SKM-1 (cell line): Measurements from ENCODE around the gene TRABD2A.

Source experiments
- DNase-seq: peaks from one replicate; lab custom pipeline; 2025; ENCODE audit not compliant: unreplicated experiment; lab: John Stamatoyannopoulos, UW

TRABD2A gene

DNA sequence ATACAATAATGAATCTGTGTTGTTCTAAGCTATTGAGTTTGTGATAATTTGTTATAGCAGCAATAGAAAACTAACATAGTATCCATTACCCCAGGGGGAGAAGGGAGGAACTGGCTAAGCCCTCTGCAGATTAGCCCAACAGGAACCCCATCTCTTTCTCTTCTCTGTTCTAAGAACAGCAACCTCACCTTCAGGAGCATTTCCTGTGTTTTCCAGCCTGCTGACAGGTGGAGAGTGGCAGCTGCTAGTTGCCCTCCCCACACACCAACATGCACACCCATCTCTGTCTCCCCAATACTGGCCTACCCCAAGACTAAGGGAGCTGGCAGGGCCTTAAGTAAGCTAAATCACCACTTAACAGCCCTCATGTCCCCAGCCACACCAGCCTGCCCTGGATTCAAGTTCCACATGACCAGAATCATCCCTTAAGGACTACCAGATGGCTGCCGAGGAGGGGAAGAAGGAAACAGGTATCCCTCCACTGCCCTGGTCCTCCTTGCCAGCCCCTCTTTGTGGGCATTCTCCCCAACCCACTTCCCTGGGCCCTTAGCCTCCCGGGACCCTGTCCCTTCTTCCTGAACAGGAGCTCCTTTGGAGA is 52.8 kb downstream of the TRABD2A start:
- DNase-seq, result no peak

DNA sequence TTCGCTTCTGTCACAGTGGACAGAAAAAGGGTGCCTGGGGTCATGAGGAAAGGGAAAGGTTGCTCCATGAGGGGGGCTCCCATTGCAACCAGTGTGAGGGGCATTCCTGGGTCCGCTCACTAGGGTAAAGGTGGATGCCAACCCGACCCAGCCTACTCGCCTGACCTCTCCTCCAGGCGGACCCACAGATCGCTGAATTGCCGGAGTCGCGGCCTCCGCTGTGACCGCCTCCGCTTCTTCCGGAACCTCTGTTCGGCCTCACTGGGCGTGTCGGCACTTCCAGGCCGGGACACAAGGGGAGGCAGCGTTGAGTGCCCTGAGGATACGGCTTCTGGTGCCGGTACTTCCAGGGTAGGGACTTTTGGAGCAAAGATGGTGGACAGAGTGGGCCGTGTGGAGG is 57.1 kb downstream of the TRABD2A start:
- no peak for DNase-seq

DNA sequence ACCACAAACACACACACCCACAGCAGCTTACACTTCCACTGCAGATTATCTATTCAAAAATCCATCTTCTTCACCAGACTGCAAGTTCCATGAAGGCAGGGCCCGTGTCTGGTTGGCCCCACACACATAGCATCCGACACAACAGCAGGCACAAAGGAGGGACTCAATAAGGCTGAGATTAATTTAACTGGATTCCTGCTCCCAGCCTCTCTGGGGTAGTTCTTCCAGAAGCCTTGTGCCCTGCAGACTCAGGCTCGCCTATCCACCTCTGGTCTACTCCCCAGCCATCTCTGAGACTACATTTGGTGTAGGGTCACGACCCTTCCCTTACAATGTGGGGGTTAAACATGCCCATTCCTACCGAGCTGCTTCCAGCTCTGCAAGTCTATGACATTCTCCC is 57.7 kb downstream of the TRABD2A start:
- no peak for DNase-seq

DNA sequence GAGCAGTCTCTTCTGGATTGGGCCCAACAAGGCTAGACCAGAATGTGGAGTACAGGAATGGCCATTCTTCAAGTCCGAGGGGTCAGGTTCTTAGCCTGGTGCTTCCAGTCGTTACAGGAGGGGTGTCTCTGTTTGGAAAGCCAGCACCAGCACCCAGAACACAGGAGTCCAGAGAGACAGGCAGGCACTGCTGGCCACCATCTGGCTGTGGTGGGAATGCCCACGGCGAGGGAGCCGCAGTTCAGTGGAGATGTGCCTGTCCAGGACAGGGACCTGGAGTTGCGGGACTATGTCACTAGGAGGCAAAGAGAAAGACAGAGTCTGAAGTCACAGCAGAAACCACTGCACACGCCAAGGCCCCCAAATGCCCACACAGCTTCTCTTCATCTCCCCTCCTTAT is 59.1 kb downstream of the TRABD2A start:
- no peak for DNase-seq

DNA sequence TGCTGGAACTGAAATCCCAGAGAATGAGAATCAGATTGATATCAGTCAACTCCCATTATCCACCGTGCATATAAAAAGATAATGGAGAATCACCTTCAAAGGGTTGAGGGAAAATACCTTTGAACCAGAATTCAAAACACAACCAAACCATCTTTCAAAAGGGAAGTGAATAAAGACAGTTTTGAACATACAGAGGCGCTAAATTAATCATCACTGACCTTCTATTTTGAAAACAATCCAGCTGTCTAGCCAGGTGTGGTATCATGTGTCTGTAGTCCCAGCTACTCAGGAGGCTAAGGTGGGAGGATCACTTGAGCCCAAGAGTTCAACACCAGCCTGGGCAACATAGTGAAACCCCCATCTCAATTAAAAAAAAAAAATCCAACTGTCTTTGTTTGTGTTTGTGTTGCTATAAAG is 63.6 kb downstream of the TRABD2A start:
- DNase-seq, result no peak

DNA sequence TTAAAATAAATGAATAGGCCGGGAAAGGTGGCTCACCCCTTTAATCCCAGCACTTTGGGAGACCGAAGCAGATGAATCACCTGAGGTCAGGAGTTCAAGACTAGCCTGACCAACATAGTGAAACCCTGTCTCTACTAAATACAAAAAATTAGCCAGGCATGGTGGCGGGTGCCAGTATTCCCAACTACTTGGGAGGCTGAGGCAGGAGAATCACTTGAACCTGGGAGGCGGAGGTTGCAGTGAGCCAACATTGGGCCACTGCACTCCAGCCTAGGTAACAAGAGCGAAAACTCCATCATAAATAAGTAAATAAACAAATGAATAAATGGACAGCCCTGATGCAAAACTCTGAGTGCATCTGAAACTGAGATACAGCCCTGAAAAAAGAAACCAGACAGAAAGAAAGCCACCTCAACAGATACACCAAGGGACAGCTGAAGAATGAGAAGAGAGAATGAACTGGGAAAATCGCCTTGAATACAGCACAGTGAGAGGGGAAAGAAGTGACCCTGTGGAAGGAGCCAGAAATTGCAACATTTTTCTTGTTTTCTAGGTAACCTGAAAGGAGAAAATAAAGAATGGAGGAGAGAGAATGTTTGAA is 64.4 kb downstream of the TRABD2A start:
- DNase-seq, result no peak

DNA sequence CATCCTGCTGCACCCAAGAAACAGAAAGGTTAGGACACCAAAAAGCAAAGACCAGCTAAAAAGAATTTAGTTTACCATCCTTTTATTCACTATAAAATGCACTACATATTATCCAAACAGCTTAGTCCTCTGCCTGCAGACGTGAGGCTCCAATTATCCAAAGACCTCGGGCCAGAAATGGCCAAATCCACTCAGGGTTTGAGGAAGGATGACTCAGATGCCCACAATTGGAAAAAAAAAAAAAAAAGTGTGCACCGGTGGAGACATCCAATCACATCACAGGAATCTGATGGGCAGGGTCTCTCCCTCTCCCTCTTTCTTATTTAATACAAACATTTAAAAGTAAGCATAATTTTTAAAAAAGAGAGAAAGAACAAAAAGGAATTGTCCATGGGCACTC is 65.7 kb downstream of the TRABD2A start:
- DNase-seq, result no peak

DNA sequence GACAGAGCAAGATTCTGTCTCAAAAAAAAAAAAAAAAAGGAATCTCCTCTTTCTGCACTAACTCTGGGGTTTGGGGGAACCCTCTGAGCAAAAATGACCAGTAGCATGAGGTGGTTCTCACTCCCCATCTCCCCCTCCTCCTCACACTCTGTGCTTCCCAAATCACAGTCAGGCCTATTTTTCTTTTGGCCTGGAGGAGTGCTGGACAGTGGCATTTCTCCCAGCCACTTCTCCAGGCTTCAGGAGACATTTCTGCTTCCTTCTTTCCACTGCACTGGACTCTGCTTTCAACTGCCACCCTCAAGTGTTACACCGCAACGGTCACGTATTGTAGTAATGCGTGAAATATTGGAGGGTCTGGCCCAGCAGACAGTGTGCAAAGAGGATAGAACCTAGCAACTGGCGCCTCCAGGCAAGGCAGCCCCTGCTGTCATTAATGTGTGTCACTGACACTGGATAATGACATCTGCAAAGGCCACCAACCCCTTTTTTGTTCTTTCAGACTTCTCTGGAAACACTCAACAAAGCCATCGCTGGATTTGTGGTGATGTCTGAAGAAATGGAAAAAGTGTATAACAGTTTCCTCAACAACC is 68.9 kb downstream of the TRABD2A start:
- DNase-seq, result no peak

DNA sequence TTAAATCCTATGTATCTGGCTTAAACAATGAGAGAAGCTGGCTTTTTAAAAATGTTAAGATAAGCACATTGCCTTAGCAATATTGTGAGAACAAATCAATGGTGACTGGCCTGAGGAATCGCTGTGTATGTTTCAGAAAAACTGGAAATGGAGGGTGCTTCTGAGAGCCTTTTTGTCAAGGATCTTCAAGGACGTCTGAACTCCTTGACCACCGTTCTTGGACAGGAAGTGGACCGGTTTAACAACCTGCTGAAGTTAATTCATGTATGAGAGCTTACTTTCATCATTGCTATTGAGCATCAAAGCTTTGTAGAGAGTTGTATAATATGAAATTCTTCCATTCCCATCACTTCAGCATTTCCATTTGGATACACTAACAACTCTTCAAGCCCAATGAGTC is 72.6 kb downstream of the TRABD2A start:
- no peak for DNase-seq

DNA sequence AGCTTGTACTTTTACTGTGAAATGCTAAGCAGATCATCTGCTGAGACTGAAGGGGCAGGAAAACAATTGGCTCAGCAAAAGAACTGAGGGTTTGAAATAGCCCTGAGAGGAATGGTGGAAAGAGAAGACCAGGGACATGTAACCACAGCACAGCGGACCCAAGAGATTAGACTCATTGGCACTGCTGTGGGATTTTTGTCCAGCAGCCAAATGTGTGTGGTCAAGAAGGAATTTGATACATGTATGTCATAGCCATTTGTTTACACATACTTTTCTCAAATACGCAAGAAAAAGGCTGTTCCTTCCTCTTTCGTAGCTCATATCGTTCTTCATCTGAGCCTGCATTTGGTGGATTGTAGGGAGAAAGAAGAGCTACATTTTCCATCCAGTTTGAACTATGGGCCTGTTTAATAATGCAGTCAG is 73.8 kb downstream of the TRABD2A start:
- no peak for DNase-seq

DNA sequence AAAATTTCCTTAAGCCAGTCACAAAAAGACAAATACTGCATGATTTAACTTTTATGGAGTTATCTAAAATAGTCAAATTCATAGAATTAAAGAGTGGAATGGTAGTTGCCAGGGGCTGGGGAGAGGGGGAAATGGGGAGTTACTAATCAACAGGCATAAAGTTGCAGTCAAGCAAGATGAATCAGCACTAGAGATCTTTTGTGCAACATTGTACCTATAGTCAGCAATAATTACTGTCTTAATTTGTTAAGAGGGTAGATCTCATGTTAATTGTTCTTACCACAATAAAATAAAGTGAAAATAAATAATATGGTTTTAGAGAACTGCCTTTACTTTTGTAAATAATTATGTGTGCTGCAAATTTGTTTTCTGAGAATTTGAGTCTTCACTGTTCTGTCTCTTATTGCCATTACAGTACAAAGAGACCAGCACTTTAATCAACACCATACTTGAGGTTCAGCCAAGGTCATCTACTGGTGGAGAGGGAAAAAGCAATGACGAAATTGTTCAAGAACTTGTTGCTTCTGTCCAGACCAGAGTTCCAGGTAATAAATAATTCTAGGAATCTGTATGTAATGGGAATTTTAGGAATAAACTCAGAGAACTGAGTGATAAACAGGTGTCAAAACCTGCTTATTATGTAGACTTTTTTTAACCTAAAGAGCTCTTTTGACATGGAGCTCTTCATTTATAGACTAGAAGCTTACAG is 75.5 kb downstream of the TRABD2A start:
- no peak for DNase-seq

DNA sequence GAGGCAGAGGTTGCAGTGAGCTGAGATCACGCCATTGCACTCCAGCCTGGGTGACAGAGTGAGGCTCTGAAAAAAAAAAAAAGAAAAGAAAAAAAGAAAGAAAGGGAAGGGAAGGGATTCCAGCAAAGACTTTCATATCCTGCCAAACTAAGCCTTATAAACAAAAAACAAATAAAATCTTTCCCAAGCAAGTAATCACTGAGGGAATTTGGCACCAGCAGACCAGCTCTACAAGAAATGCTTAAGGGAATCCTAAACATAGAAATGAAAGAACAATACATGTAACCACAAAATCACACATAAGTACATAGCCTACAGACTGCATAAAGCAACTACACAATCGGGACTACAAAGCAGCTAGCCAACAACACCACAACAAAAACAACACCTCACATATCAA is 79.1 kb downstream of the TRABD2A start:
- no peak for DNase-seq

DNA sequence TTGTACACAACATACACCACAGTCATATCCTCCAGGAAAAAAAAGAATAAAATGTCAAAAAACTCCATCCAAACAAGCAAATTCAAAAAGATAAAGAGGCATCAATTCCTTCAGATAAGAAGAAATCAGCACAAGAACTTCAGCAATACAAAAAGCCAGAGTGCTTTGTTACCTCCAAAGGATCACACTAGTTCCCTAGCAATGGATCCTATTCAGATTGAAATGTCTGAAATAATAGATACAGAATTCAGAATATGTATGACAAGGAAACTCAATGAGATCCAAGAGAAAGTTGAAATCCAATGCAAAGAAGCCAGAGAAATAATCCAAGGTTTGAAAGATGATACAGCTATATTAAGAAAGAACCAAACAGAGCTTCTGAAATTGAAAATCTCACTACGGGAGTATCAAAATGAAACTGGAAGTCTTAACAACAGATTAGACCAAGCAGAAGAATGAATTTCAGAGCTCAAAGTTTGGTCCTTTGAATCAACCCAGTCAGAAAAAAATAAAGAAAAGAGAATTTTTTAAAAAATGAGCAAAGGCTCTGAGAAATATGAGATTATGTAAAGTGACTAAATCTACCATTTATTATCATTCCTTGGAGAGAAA is 80.6 kb downstream of the TRABD2A start:
- DNase-seq, result no peak

DNA sequence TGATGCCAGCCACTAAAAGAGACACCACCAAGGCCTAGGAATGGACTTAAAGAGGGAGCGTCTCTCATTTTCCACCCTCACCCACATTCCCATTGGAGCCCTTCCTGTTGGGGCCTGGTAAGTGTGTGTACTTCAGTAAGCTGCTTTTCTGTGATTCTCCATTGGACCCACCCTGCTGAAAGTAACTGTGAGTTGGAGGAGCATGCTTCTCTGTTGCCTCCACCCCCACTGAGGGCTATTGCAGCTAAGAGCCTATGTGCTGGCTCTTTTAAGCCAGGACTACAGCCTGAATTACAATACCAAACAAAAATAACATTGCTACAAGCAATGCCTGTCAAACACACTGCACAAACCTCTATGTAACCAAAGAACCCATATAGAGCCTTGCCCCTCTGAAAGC is 81.1 kb downstream of the TRABD2A start:
- DNase-seq, result no peak

DNA sequence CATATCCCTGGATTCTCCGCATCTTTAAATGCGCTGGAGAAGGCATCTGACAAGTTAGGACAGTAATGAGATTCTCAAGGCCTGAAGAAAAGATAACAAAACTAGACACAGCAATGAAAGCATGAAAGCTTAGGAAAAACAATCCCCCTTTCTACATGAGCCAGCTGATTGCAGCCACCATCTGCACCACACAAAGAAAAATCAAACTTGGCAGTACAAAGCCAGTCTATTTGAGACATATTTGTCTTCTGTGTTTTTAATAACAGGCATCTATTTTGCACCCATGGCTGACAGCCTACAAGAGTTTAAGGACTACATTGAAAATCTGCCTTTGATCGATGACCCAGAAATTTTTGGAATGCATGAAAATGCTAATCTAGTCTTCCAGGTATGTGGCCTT is 83.6 kb downstream of the TRABD2A start:
- DNase-seq, result no peak

DNA sequence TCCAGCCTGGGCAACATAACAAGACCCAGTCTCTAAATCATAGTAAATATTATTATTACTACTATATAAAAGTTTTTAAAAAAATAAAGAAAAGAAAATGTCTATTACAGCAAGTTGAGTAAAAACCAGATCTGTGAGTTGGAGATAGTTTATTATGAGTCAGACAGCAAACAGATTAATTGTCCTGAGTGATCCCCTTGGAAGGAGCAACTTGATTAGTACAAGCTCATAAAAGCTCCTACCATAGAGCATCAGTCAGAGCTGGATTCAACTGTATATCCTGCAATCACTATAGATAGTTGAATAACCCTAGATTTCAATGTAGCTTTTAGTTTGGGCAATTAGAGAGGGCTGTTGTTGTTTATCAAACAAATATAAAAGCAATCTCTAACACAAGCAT is 84.1 kb downstream of the TRABD2A start:
- DNase-seq, result no peak

DNA sequence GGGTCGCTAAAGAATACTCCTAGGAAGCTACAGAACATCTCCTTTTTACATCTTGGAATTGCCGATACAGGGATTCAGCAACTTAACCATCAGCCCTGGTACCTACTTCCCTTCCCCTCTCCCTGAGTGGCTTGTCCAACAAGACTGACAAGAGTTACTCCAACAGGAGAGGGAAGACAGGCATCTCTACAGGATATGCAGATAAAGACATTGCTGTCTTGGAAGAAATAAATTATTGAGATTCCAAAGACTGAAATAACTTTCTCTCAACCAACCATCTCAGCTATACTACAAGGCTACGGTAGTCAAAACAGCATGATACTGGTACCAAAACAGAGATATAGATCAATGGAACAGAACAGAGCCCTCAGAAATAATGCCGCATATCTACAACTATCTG is 87.2 kb downstream of the TRABD2A start:
- DNase-seq, result no peak

DNA sequence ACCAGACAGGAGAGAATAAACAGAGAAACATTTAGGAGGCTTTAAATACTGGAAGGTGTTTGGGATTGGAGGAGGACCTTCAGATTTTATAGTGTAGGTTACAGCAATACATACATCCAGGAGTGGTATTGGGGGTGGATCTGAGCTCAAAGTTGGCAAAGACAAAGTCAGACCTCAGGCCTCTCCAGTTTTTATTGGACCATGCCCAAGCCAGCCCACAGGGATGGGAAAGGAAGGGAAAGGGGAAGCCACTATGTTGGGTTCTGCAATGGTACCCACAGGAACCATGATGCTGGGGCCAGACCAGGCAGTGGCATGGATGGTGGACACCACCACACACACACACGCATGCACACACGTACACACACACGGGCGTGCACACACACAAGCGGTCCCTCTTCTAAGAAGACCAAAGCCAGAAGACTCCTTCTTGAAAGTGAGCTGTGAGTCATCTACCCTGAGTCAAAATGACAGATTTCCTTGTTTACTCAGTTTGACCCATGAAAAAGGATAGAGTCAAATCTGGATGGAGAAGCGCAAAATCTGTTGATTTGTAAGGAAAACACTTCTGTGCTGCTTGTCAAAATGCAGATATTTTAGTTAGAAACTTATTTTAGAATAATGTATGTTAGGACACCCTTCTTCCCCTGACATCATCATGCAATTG is 87.9 kb downstream of the TRABD2A start:
- no peak for DNase-seq

DNA sequence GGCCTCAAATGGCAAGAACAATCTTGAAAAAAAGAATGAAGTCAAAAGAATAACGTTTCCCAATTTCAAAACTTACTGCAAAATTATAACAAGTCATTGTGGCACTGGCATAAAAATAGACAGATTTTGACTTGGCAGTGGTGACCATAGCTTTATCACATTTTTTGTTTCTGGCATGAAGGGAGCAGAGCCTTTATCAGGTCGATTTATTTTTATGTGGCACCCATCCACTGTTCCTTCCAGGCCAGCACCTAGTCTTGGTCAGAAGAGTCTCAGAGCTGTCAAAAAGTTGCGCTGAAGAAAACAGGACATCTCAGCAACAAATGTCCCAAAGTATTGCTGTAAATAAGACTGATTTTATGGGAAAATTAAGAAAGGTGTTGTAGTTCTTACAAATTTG is 92.4 kb downstream of the TRABD2A start:
- no peak for DNase-seq

DNA sequence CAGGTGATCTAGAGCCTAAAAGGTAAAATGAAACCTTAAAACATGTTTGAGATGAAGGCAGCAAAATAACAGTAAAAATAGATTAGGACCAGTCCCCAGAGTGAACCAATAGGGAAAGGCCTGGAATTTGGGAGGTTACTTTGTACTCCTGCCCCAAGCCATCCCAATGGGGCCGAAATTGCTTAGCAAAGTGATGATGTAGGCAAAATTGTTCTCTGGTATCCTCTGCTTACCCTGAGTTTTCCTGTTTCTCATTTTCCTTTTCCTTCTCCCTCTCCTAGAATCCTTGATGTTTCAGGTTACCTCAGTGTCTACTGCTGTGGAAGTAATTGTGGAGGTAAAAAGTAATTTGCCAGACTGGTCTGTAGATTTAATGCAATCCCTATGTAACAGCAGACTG is 92.9 kb downstream of the TRABD2A start:
- DNase-seq, result no peak

DNA sequence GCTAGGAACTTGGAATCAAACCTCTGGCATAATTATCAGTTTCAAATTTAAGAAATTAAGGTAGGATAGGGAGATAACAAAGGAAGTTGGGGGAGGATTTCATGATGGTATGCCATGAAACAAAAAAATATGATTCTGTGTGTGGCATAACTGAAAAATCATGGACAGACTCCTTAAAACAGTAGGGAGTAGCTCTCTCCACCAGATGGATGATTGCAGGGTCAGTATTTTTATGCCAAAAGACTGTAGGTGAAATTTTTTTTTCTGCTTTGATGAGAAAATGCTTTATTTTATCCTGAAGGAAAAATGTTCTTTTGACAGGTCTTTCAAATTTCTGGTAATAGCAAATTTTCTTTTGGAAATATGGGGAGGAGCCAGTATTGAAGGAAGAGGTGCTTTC is 94.3 kb downstream of the TRABD2A start:
- DNase-seq, result no peak
